GM18867 (cell line): ENCODE measurements around the gene ERCC6L.
"Not testable (repeated sequence)": the region's sequence is repeated elsewhere in the genome, so short reads cannot be mapped to it uniquely, and the experiment has no call there.

Experiments used
- ATAC-seq: cut with Tn5 transposase; IDR thresholded peaks from one replicate; pipeline ENCODE4 v1.9.1; 2021; ENCODE audit warnings: mild to moderate bottlenecking, moderate library complexity; ENCODE audit not compliant: unreplicated experiment

Gene ERCC6L

DNA sequence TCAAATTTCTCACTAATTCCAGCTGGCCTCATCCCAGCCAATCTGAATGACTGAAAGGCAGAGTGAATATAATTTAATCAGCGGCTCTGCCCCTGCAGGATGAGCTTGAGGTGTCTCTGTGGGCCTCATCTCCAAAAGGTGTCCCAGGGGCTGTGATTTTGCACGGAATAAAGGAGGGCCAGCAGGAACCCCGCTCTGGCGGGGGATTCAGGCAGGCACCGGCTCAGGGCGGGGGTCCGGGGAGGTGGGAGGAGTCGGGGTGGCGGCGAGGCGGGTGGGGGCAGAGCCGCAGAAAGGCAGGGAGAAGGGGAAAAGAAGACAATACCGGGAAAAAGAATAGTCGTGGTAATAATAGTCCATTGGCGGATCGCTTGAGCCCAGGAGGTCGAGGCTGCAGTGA, 16.0 kb upstream of the ERCC6L start:
- ATAC-seq, result no peak

DNA sequence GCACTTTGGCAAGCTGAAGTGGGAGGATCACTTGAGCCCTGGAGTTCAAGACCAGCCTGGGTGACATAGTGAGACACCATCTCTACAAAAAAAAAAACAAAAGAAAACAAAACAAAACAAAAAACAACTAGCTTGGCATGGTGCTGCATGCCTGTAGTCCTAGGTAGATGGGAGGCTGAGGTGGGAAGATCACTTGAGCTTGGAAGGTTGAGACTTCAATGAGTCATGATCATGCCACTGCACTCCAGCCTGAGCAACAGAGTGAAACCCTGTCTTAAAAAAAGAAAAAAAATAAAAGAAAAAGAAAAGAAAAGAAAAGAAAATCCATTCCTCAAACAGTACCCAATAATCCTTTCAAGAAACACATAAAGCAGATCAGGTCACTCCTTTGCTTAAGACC, 14.9 kb upstream of the ERCC6L start:
- no peak for ATAC-seq

GRCh38 chrX:72247206-72247942, 8.5 kb upstream of the ERCC6L start:
- no peak for ATAC-seq

DNA sequence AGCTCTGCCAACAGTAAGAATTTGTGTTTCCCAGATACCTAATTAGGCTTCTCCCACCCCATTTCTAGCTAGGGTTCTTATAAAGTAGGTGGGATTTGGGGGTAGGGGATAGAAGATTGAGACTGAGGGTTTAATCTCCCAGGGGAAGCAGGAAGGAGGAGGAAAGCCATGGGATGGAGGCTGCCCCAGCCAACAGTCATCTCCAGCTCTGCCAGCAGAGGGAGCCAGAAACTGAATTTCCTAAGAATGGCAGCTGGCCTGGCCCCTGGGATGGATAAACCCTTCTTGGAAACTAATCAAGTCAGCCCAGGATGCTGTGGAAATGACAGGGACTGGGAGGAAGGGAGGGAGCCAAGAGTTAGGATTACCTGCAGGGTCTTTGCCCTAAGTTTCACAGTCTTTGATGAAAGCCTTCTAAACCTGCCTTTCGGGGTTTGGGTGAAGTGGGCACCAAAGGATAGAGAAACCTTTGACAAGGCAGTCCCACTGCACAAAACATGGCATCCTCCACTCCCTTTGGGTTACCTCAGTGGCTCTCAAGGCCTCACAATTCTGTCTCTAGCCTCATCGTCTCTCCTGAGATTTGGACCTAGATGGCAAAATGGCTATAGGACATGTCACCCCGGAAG, 6.7 kb upstream of the ERCC6L start:
- peak; percentile 68 for ATAC-seq

DNA sequence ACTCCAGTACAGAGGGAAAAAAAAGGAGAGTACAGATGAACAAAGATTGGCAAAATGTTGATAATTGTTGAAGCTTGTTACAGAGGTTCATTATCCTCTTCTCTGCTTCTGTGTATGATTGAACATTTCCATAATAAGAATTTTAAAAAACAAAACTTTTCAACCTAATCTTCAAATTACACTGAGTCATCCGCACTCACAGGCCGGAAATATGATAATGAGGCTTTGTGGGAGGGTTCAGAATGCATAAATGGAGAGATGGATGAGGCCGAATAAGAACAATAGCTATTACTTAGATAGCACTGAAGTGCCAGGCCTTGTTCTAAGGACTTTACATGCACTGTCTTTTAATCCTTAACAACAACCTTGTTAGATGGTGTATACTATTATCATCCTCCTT, 4.6 kb upstream of the ERCC6L start:
- ATAC-seq, result no peak

GRCh38 chrX:72240976-72241375, 2.1 kb upstream of the ERCC6L start:
- no peak for ATAC-seq

DNA sequence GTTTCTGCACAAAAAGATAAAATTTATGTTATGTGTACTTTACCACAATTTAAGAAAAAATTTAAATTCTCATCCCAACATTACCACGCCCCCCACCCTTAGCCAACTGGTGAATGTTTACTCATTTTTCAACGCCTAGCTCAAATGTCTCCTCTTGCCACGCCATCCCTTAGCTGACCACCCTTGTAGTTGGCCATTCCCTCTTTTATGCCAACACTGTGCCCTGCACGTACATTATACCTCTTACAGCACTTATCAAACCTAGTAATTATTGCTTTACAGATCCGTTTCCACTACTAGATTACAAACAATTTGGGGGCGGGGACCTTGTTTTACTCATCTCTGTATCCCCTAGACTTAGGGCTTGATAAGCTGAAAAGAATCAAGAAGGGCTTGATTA, 644 bp downstream of the ERCC6L start:
- no peak for ATAC-seq

GRCh38 chrX:72236841-72237240, 2.0 kb downstream of the ERCC6L start:
- ATAC-seq, result no peak

GRCh38 chrX:72230290-72230689, 8.5 kb downstream of the ERCC6L start:
- ATAC-seq, result no peak

DNA sequence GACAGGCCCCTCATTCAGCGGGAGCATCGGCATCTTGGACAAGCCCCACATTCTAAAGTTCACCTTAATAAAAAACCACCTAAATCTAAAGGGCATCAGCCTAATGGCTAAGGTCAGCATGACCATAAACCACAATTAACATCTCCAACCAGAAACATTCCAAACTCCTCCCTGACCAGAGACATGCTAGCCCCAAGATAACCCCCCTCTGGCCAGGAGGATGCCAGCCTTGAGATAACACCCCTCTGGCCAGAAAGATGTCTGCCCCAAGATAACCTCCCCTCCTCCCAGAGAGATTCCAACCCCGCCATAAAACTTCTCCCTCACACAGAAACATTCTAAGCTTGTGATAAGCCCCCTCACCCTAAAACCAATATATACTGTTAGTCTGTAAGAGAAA, 18.5 kb downstream of the ERCC6L start:
- not testable (repeated sequence) for ATAC-seq

- no peak for ATAC-seq
Measured at GRCh38 chrX:72216973-72217372, 21.9 kb downstream of the ERCC6L start.

DNA sequence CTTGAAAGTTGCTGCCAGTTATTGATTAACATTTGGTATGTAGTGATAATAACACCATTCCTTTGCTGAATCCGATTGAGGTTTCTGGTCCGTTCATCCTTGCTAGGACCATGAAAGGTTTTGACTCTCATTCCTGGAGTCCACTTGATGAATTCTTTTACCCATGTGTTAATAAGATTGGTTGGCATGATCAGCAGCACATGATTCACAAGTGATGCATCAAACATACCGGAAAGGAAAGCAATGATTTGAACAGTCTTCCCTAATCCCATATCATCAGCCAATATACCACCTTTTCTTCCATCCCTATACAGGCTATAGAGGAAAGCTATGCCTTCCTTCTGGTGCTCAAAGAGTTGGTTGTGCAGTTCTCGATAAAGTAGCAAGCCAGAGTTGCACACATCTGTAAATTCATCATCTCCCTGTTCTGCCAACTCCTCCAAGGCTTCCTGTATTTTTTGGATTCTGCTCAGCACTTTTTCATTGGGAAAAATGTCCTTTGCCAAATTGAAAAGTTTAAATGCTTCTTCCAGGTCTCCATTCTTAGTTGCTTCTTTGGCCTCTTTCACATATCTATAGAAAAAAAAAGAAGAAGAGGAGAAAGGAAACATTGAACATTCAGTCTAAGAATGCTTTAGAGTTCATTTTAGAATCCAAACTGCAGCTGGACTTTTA, 30.6 kb downstream of the ERCC6L start:
- ATAC-seq, result no peak

- no peak for ATAC-seq
Measured at GRCh38 chrX:72207366-72207765, 31.5 kb downstream of the ERCC6L start.

DNA sequence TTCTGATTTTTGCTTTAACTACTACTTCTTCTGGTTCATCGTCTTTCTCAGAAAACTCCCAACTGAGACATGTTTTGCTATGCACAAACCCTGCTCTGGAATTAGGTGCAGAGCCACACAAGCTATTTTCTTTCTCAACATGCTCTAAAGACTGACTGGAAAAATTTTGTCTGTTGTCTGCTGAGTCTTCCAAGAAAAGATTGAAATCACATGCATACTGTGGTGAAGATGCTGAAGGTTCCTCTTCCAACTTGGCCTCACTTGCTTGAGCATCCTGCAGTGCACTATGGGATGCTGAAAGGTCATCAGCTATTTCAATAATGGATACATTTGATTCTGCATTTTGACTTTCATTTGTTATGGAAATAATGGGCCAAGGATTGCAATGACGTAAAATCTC, 33.1 kb downstream of the ERCC6L start:
- no peak for ATAC-seq

- ATAC-seq, result peak; percentile 81
Measured at GRCh38 chrX:72203421-72203820, 35.4 kb downstream of the ERCC6L start.

- ATAC-seq, result no peak
Measured at GRCh38 chrX:72202792-72203401, 35.9 kb downstream of the ERCC6L start.

GRCh38 chrX:72201836-72202536, 36.8 kb downstream of the ERCC6L start:
- no peak for ATAC-seq

GRCh38 chrX:72182924-72183323, 55.9 kb downstream of the ERCC6L start:
- no peak for ATAC-seq

DNA sequence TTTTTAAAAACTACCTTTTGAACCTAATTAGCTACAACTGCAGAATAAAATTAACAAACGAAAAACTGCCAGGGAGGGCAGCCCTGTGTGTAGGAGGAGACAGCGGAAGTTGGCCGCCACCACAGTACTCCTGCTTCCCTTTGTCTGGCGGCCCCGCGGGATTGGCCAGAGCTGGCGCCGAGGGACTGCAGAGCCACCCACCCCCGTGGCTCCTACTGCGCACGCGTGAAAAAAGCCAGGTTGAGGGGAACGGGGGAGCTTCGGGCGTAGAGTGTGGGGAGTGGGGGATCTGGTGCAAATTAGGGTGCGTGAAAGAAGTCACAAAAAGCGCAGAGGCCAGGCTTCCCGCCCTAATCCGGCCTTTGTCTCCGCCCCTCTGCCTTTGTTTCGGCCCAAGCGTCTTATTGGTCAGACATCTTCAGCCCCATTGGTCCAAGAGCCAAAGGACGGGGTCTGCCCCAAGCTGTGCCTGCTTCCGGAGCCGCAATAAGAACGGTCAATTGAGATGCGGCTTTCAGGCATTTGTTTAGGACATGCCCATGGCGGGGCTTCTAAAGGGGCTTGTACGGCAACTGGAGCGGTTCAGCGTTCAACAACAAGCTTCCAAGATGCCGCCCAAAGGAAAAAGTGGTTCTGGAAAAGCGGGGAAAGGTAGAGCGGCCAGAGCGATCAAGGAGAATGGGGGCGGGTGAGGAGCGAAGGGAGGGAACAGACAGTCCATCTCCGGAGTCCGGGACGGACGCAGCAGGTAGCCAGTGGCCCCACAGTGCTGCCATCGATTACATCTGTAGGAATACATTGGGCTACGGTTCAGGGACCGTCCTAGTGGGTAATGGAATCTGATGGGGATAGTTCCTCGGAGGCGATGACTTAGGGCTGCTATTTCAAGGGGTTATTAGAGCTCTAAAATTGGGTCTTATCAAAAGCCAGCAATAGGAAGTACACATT, 57.4 kb downstream of the ERCC6L start, which contains the start of gene PIN4:
Gene PIN4 (plus strand): TSS at position 580 of the 948 bp plus-strand sequence. CDS start 29 bp downstream, at position 609.
- peak; percentile 96 for ATAC-seq

DNA sequence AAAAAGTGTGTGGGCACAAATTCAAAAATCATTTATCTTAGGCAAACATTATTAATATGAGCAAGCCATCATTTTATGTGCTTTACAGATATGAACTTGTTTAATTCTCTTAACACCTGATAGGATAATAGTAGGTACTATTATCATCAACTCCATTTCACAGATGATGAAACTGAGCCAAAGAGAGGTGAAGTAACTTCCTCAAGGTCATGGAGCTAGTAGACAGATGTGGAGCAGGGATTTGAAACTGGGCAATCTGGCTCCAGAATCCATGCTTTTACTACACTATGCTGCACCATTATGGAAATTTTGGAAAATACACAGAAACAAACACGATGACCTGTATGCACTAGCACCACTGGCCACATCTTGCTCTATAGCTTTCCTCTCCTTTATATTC, 58.3 kb downstream of the ERCC6L start:
- no peak for ATAC-seq
